Measurements from ENCODE around the gene WDR38.

- TF ChIP-seq EZH2 (IDR thresholded peaks at IDR 0.05; ENCODE audit: low read length, missing control alignments) (no peak), CTCF (conservative IDR thresholded peaks at IDR 0.05 in 1 of 2, IDR thresholded peaks at IDR 0.05 in 1 of 2; ENCODE audit: low read depth in 1 of 2, low read length in 2 of 2) (no peak)
Measured at GRCh38 chr9:124814164-124814535, 39.1 kb upstream of the WDR38 start.
